ENCODE data around the gene USP6NL.

GRCh38 chr10:11548065-11548767 is 63.2 kb downstream of the USP6NL start:
- TF ChIP-seq USF2 (CRISPR knock-in tag; IDR thresholded peaks at IDR 0.05): no peak
- no peak for TF ChIP-seq FOXP1 (CRISPR knock-in tag; IDR thresholded peaks at IDR 0.05; ENCODE audit: borderline replicate concordance)
- TF ChIP-seq RELA (CRISPR knock-in tag; IDR thresholded peaks at IDR 0.05; ENCODE audit: borderline replicate concordance): no peak
- no peak for TF ChIP-seq CTCF (IDR thresholded peaks at IDR 0.05)
- TF ChIP-seq MAX (CRISPR knock-in tag; IDR thresholded peaks at IDR 0.05): no peak
- no peak for TF ChIP-seq E2F4 (CRISPR knock-in tag; IDR thresholded peaks at IDR 0.05; ENCODE audit: borderline replicate concordance, low read depth)
- no peak for TF ChIP-seq GABPB1 (CRISPR knock-in tag; IDR thresholded peaks at IDR 0.05)
- no peak for TF ChIP-seq CREB1 (CRISPR knock-in tag; IDR thresholded peaks at IDR 0.05)
- no peak for TF ChIP-seq ZBTB43 (CRISPR knock-in tag; IDR thresholded peaks at IDR 0.05)
